Endothelial cell (in vitro differentiated cells): ENCODE results near the gene TBXA2R. TPM values are rescaled to one million over a fixed set of nuclear protein-coding genes. Genes with fewer than 3 reads are reported as not detected.

ENCODE experiments used
- DNase-seq: peaks from one replicate; pipeline ENCODE4 v3.0.0; 2021; ENCODE audit warnings: low spot score
- H3K27ac Mint-ChIP-seq: one replicate; pipeline ENCODE4 v1.8.0; 2021; ENCODE audit warnings: mixed read lengths, inconsistent platforms; ENCODE audit not compliant: unreplicated experiment
- H3K27me3 Mint-ChIP-seq: one replicate; pipeline ENCODE4 v1.8.0; 2021; ENCODE audit warnings: mild to moderate bottlenecking, moderate library complexity, mixed read lengths, inconsistent platforms; ENCODE audit not compliant: unreplicated experiment
- H3K36me3 Mint-ChIP-seq: one replicate; pipeline ENCODE4 v1.8.0; 2021; ENCODE audit warnings: mild to moderate bottlenecking, low read depth, mixed read lengths, inconsistent platforms; ENCODE audit not compliant: unreplicated experiment
- H3K4me1 Mint-ChIP-seq: one replicate; pipeline ENCODE4 v1.8.0; 2021; ENCODE audit warnings: mild to moderate bottlenecking, mixed read lengths, inconsistent platforms; ENCODE audit not compliant: unreplicated experiment
- H3K4me3 Mint-ChIP-seq: one replicate; pipeline ENCODE4 v1.8.0; 2021; ENCODE audit warnings: mild to moderate bottlenecking, mixed read lengths, inconsistent platforms; ENCODE audit not compliant: unreplicated experiment
- H3K9me3 Mint-ChIP-seq: one replicate; pipeline ENCODE4 v1.8.0; 2021; ENCODE audit warnings: mixed read lengths, inconsistent platforms; ENCODE audit not compliant: unreplicated experiment
- CTCF ChIP-seq: fragments of 200-600 bp; sonication (generic); IDR thresholded peaks from one replicate; pipeline ENCODE4 v1.5.0; 2021; ENCODE audit warnings: antibody characterized with exemption; ENCODE audit not compliant: unreplicated experiment
- total RNA-seq: library from RNA; stranded (reverse); fragmentation: NEBNext Ultra II Directional; extraction: Animal tissue kit (Norgen Biotek cat#: 25700); gene quantifications from one replicate; pipeline ENCODE4 v1.2.1, GENCODE V29; 2021; ENCODE audit not compliant: unreplicated experiment

TBXA2R gene
- total RNA-seq, 1 donor from 2014 or later = 7.3 TPM

DNA sequence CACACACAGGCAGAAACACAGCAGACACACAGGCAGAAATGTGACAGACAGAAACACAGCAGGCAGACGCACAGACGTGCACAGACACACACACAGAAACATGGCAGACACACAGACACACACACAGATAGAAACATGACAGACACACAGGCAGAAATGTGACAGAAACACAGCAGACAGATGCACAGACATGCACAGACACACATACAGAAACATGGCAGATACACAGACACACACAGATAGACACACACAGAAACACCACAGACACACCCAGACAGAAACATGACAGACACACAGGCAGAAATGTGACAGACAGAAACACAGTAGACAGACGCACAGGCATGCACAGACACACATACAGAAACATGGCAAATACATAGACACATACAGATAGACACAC lies 1.3 kb downstream of the TBXA2R start:
- no peaks in the 10 kb centered on the region for H3K36me3 Mint-ChIP-seq
- H3K27ac Mint-ChIP-seq = no peak overlapping the region
- peaks cover 11% of the 10 kb centered on the region for H3K4me1 Mint-ChIP-seq
- no peaks in the 10 kb centered on the region for H3K9me3 Mint-ChIP-seq
- peaks cover 4% of the 10 kb centered on the region for H3K27me3 Mint-ChIP-seq
- no peak for DNase-seq
- no peak for TF ChIP-seq CTCF
- no peak overlapping the region for H3K4me3 Mint-ChIP-seq

- no peaks in the 10 kb centered on the region for H3K36me3 Mint-ChIP-seq
- no peak overlapping the region for H3K27ac Mint-ChIP-seq
- DNase-seq = no peak
Measured at GRCh38 chr19:3604987-3605343, 1.7 kb downstream of the TBXA2R start.

GRCh38 chr19:3604227-3604986 lies 2.3 kb downstream of the TBXA2R start:
- no peak for TF ChIP-seq CTCF
- H3K36me3 Mint-ChIP-seq = no peaks in the 10 kb centered on the region
- DNase-seq = no peak
- H3K4me1 Mint-ChIP-seq = peaks cover 8% of the 10 kb centered on the region
- no peak overlapping the region for H3K27ac Mint-ChIP-seq
- peaks cover 4% of the 10 kb centered on the region for H3K27me3 Mint-ChIP-seq
- no peaks in the 10 kb centered on the region for H3K9me3 Mint-ChIP-seq
- no peak overlapping the region for H3K4me3 Mint-ChIP-seq

More at GRCh38 chr19:3604987-3605343, 1.7 kb downstream of the TBXA2R start:
- no peaks in the 10 kb centered on the region for H3K9me3 Mint-ChIP-seq
- no peak overlapping the region for H3K4me3 Mint-ChIP-seq
- H3K27me3 Mint-ChIP-seq = peaks cover 4% of the 10 kb centered on the region
- no peak for TF ChIP-seq CTCF
- H3K4me1 Mint-ChIP-seq = peaks cover 11% of the 10 kb centered on the region

GRCh38 chr19:3603121-3603811 lies 3.4 kb downstream of the TBXA2R start:
- H3K4me1 Mint-ChIP-seq = peaks cover 7% of the 10 kb centered on the region
- H3K9me3 Mint-ChIP-seq = no peaks in the 10 kb centered on the region
- TF ChIP-seq CTCF = no peak
- no peaks in the 10 kb centered on the region for H3K36me3 Mint-ChIP-seq
- no peak overlapping the region for H3K27ac Mint-ChIP-seq
- no peak for DNase-seq
- no peak overlapping the region for H3K4me3 Mint-ChIP-seq
- peaks cover 4% of the 10 kb centered on the region for H3K27me3 Mint-ChIP-seq

DNA sequence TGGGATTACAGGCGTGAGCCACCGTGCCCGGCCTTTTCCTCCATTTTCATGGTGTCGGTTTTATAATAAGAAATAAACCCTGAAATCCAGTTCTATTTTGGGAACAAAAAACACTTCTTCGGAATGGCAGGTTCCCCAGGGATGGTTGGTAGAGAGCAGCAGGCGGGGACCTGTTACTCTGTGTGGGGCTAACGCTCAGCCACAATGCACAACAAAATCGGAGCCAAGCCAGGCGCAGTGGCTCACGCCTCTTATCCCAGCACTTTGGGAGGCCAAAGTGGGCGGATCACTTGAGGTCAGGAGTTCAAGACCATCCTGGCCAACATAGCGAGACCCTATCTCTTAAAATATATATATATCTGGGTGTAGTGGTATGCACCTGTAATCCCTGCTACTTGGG lies 5.7 kb downstream of the TBXA2R start:
- Mint-ChIP-seq H3K27me3 (peaks cover 1% of the 10 kb centered on the region), H3K4me3 (no peak overlapping the region), H3K9me3 (no peaks in the 10 kb centered on the region), H3K4me1 (no peaks in the 10 kb centered on the region), H3K36me3 (no peaks in the 10 kb centered on the region), H3K27ac (no peak overlapping the region)
- no peak for TF ChIP-seq CTCF
- no peak for DNase-seq
